Lower lobe of right lung (tissue), 2 donors: Measurements from ENCODE around the gene METTL26. TPM values are rescaled to one million over a fixed set of nuclear protein-coding genes. Genes with fewer than 3 reads are reported as not detected.

Experiments
- ATAC-seq, 2 donors: fragments of 200-7000 bp; cut with Tn5 transposase; one replicate each; pipeline ENCODE4 v1.9.1; 2020 to 2022; ENCODE audit warnings: mild to moderate bottlenecking in 2 of 2, moderate library complexity in 2 of 2
- DNase-seq: peaks from one replicate; pipeline ENCODE4 v3.0.0-alpha.2; 2020
- H3K27ac ChIP-seq: fragments of 200-600 bp; one replicate; pipeline ENCODE4 v1.8.0; 2022
- H3K27me3 ChIP-seq: fragments of 200-600 bp; one replicate; pipeline ENCODE4 v1.8.0; 2022; ENCODE audit warnings: low read depth
- H3K36me3 ChIP-seq: fragments of 200-600 bp; one replicate; pipeline ENCODE4 v1.8.0; 2022; ENCODE audit warnings: mild to moderate bottlenecking
- H3K4me1 ChIP-seq: fragments of 200-600 bp; one replicate; pipeline ENCODE4 v1.8.0; 2022
- H3K4me3 ChIP-seq: fragments of 200-600 bp; one replicate; pipeline ENCODE4 v1.8.0; 2022; ENCODE audit warnings: mild to moderate bottlenecking
- H3K9me3 ChIP-seq: fragments of 200-600 bp; one replicate; pipeline ENCODE4 v1.8.0; 2022
- CTCF ChIP-seq: fragments of 200-600 bp; IDR thresholded peaks from one replicate; pipeline ENCODE4 v1.8.0; 2022; ENCODE audit warnings: antibody characterized with exemption, mild to moderate bottlenecking
- intact Hi-C: fragments of 100-400 bp; cut with DNase I; formaldehyde crosslinking; loops from one replicate; pipeline ENCODE4 v1.11.0; 2022
- long read RNA-seq: library from polyadenylated mRNA; unstranded; transcript quantifications from one replicate; pipeline ENCODE4 v2.0.0, GENCODE V29; 2021
- total RNA-seq: library from RNA; stranded (reverse); fragmentation: NEBNext Ultra II Directional; extraction: Animal tissue kit (Norgen Biotek cat#: 25700); gene quantifications from one replicate; pipeline ENCODE4 v1.2.1, GENCODE V29; 2021
- donor health status: DM: no; HTN: yes; CAD: no; lungs with severe emphysema.

The METTL26 gene
- 63.1 TPM for total RNA-seq
- long read RNA-seq, transcript METTL26-201 (6 exons, 794 nt): major isoform, 24 of 66 reads
- long read RNA-seq, transcript METTL26-204 (4 exons, 558 nt): minor isoform, 5 of 66 reads
- long read RNA-seq, transcript METTL26-207 (6 exons, 755 nt): minor isoform, 6 of 66 reads
- long read RNA-seq, transcript METTL26-206 (3 exons, 1,710 nt): minor isoform, 7 of 66 reads
- long read RNA-seq, partial matches to known transcripts: 9 of 66 reads
- long read RNA-seq, other reads (novel, unspliced or antisense): 7 of 66 reads

- TF ChIP-seq CTCF: peak; percentile 29
- peak; percentile 92 to 95 for ATAC-seq
- Histone ChIP-seq H3K27ac (peak within 1 kb of the TSS; percentile 92), H3K27me3 (no peaks in the 10 kb centered on the region), H3K36me3 (peaks cover 5% of the 10 kb centered on the region), H3K4me3 (peak within 1 kb of the TSS; percentile 95), H3K4me1 (peaks cover 20% of the 10 kb centered on the region), H3K9me3 (no peaks in the 10 kb centered on the region)
- intact Hi-C loops: no loop called here
- peak; percentile 98 for DNase-seq
Measured at GRCh38 chr16:636206-637080, at the start of gene METTL26. TSS of gene METTL26 (minus strand) at chr16:636305. CDS start at chr16:636290, 15 bp downstream.

- ATAC-seq (no peak), DNase-seq (peak; percentile 61)
- Histone ChIP-seq H3K4me1 (peaks cover 61% of the 10 kb centered on the region), H3K27me3 (no peaks in the 10 kb centered on the region), H3K27ac (peak overlapping the region; percentile 89), H3K4me3 (peak overlapping the region; percentile 83), H3K36me3 (peaks cover 36% of the 10 kb centered on the region), H3K9me3 (no peaks in the 10 kb centered on the region)
- TF ChIP-seq CTCF: no peak
- intact Hi-C loops: no loop called here
Measured at GRCh38 chr16:684961-685696, 49.0 kb upstream of the METTL26 start.

- Histone ChIP-seq H3K27ac (peak within 1 kb of the TSS; percentile 89), H3K27me3 (no peaks in the 10 kb centered on the region)
- peak; percentile 82 to 83 for ATAC-seq
Measured at GRCh38 chr16:684071-684794, 48.1 kb upstream of the METTL26 start, which contains the start of gene JMJD8. TSS of gene JMJD8 (minus strand) at chr16:684334. CDS start at chr16:684319, 15 bp downstream.

GRCh38 chr16:683396-684070 is 47.4 kb upstream of the METTL26 start:
- TF ChIP-seq CTCF: no peak
- Histone ChIP-seq H3K9me3 (no peaks in the 10 kb centered on the region), H3K4me1 (peaks cover 57% of the 10 kb centered on the region), H3K4me3 (peak overlapping the region; percentile 83), H3K36me3 (peaks cover 36% of the 10 kb centered on the region), H3K27me3 (no peaks in the 10 kb centered on the region), H3K27ac (peak overlapping the region; percentile 89)
- intact Hi-C loops: no loop called here
- no peak for ATAC-seq
- no peak for DNase-seq

More at GRCh38 chr16:684071-684794, 48.1 kb upstream of the METTL26 start, which contains the start of gene JMJD8:
- no peak for TF ChIP-seq CTCF
- Histone ChIP-seq H3K36me3 (peaks cover 36% of the 10 kb centered on the region), H3K9me3 (no peaks in the 10 kb centered on the region), H3K4me3 (peak within 1 kb of the TSS; percentile 83), H3K4me1 (peaks cover 58% of the 10 kb centered on the region)
- intact Hi-C loops: no loop called here
- peak; percentile 99 for DNase-seq
